ENCODE data around the gene FRRS1L. TPM values are rescaled to one million over a fixed set of nuclear protein-coding genes. Genes with fewer than 3 reads are reported as not detected.

FRRS1L gene
- total RNA-seq, 1 donor from 2014 or later: 1.1 TPM

DNA sequence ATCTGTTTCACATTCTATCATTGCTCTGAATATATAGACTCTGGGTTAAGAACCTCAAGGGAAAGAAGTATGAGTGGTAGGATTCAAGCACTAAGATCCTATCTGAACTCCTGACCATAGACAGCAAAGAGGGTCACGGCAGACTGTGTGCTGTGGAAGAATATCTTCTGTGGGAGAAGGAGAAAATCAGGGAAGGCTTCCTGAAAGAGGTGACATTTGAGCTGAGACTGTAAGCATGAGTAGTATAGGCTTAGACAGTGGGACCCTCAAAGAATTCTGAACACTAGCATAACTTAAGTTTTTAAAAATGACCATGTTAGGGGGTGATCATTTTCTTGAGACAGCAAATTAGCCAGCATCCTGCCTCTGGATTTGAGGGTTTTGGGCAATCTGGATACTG, 3.9 kb downstream of the FRRS1L start:
- no peak overlapping the region for H3K4me2 ChIP-seq (ENCODE audit: low read length)
- peaks cover 13% of the 10 kb centered on the region for H3K9me3 Mint-ChIP-seq (ENCODE audit: unreplicated experiment)
- no peak overlapping the region for H3K27ac Mint-ChIP-seq (ENCODE audit: unreplicated experiment)
- no peak overlapping the region for H3K27ac ChIP-seq (ENCODE audit: low read depth, low read length)
- DNase-seq (ENCODE audit: low read depth) (no peak), FAIRE-seq (no peak)
- H3K36me3 ChIP-seq (ENCODE audit: insufficient read depth, low read length): no peaks in the 10 kb centered on the region
- no peak overlapping the region for H3K4me3 Mint-ChIP-seq (ENCODE audit: unreplicated experiment)
- no peaks in the 10 kb centered on the region for H3K9me3 ChIP-seq (ENCODE audit: insufficient read depth, low read depth, low read length)
- no peak overlapping the region for H2AFZ ChIP-seq (ENCODE audit: low read depth, low read length)
- H3K36me3 Mint-ChIP-seq (ENCODE audit: low read depth, unreplicated experiment): no peaks in the 10 kb centered on the region
- no peak for TF ChIP-seq EZH2 (IDR thresholded peaks at IDR 0.05; ENCODE audit: insufficient read depth, low read length)
- TF ChIP-seq, protein P1, sequence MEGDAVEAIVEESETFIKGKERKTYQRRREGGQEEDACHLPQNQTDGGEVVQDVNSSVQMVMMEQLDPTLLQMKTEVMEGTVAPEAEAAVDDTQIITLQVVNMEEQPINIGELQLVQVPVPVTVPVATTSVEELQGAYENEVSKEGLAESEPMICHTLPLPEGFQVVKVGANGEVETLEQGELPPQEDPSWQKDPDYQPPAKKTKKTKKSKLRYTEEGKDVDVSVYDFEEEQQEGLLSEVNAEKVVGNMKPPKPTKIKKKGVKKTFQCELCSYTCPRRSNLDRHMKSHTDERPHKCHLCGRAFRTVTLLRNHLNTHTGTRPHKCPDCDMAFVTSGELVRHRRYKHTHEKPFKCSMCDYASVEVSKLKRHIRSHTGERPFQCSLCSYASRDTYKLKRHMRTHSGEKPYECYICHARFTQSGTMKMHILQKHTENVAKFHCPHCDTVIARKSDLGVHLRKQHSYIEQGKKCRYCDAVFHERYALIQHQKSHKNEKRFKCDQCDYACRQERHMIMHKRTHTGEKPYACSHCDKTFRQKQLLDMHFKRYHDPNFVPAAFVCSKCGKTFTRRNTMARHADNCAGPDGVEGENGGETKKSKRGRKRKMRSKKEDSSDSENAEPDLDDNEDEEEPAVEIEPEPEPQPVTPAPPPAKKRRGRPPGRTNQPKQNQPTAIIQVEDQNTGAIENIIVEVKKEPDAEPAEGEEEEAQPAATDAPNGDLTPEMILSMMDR (IDR thresholded peaks at IDR 0.05; ENCODE audit: insufficient read depth, low read depth, low read length): no peak
- H3K9ac ChIP-seq (ENCODE audit: low read length): no peak overlapping the region
- H3K4me1 ChIP-seq (ENCODE audit: insufficient read depth, low read length): no peaks in the 10 kb centered on the region
- no peaks in the 10 kb centered on the region for H3K79me2 ChIP-seq (ENCODE audit: insufficient read depth, low read length)
- H4K20me1 ChIP-seq (ENCODE audit: insufficient read depth, low read length): no peaks in the 10 kb centered on the region
- H3K27me3 Mint-ChIP-seq (ENCODE audit: low read depth, unreplicated experiment): peaks cover 58% of the 10 kb centered on the region
- no peak overlapping the region for H3K4me3 ChIP-seq (ENCODE audit: insufficient read depth, low read depth, low read length)
- peaks cover 30% of the 10 kb centered on the region for H3K27me3 ChIP-seq (ENCODE audit: insufficient read depth, low read length)
- H3K4me1 Mint-ChIP-seq (ENCODE audit: low read depth, unreplicated experiment): no peaks in the 10 kb centered on the region

DNA sequence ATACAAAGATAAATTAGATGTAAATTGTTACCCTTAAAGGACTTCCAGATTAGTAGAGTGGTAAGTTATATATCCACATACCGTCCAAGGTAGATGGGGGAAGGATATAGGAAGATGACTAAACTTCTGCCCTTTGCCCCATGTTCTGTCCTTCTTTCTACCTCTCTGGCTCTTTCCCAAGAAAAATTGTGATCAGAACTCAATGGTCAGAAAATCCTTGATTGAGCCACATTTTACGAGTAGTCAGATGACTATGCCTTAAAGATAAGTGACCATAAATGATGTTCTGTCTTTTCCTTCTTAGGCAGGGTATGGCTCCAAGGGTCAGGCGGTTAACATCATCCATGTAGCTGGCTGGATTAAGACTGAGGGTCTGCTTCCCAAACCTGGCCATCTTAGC, 4.4 kb downstream of the FRRS1L start:
- H3K27me3 ChIP-seq (ENCODE audit: insufficient read depth, low read length): peaks cover 30% of the 10 kb centered on the region
- Mint-ChIP-seq H3K27me3 (ENCODE audit: low read depth, unreplicated experiment) (peaks cover 55% of the 10 kb centered on the region), H3K9me3 (ENCODE audit: unreplicated experiment) (peaks cover 13% of the 10 kb centered on the region)

GRCh38 chr9:109161471-109161870, 5.6 kb downstream of the FRRS1L start:
- H3K9me3 Mint-ChIP-seq (ENCODE audit: unreplicated experiment): peaks cover 13% of the 10 kb centered on the region
- Histone ChIP-seq H3K27me3 (ENCODE audit: insufficient read depth, low read length) (peaks cover 25% of the 10 kb centered on the region), H2AFZ (ENCODE audit: low read depth, low read length) (no peak overlapping the region), H3K4me3 (ENCODE audit: insufficient read depth, low read depth, low read length) (no peak overlapping the region), H3K4me1 (ENCODE audit: insufficient read depth, low read length) (no peaks in the 10 kb centered on the region), H4K20me1 (ENCODE audit: insufficient read depth, low read length) (no peaks in the 10 kb centered on the region), H3K9me3 (ENCODE audit: insufficient read depth, low read depth, low read length) (no peaks in the 10 kb centered on the region), H3K79me2 (ENCODE audit: insufficient read depth, low read length) (no peaks in the 10 kb centered on the region), H3K27ac (ENCODE audit: low read depth, low read length) (no peak overlapping the region), H3K4me2 (ENCODE audit: low read length) (no peak overlapping the region), H3K9ac (ENCODE audit: low read length) (no peak overlapping the region), H3K36me3 (ENCODE audit: insufficient read depth, low read length) (no peaks in the 10 kb centered on the region)
- no peak for TF ChIP-seq EZH2 (IDR thresholded peaks at IDR 0.05; ENCODE audit: insufficient read depth, low read length)
- TF ChIP-seq, protein P1 (IDR thresholded peaks at IDR 0.05; ENCODE audit: insufficient read depth, low read depth, low read length): no peak
- peaks cover 47% of the 10 kb centered on the region for H3K27me3 Mint-ChIP-seq (ENCODE audit: low read depth, unreplicated experiment)
- no peak for DNase-seq (ENCODE audit: low read depth)
- no peaks in the 10 kb centered on the region for H3K4me1 Mint-ChIP-seq (ENCODE audit: low read depth, unreplicated experiment)
- no peak overlapping the region for H3K27ac Mint-ChIP-seq (ENCODE audit: unreplicated experiment)
- no peak overlapping the region for H3K4me3 Mint-ChIP-seq (ENCODE audit: unreplicated experiment)
- no peak for FAIRE-seq
- no peaks in the 10 kb centered on the region for H3K36me3 Mint-ChIP-seq (ENCODE audit: low read depth, unreplicated experiment)

More for the DNA sequence above, 4.4 kb downstream of the FRRS1L start:
- Histone ChIP-seq H3K9me3 (ENCODE audit: insufficient read depth, low read depth, low read length) (no peaks in the 10 kb centered on the region), H3K9ac (ENCODE audit: low read length) (no peak overlapping the region), H3K4me2 (ENCODE audit: low read length) (no peak overlapping the region), H3K4me3 (ENCODE audit: insufficient read depth, low read depth, low read length) (no peak overlapping the region), H3K36me3 (ENCODE audit: insufficient read depth, low read length) (no peaks in the 10 kb centered on the region), H3K79me2 (ENCODE audit: insufficient read depth, low read length) (no peaks in the 10 kb centered on the region), H3K4me1 (ENCODE audit: insufficient read depth, low read length) (no peaks in the 10 kb centered on the region), H4K20me1 (ENCODE audit: insufficient read depth, low read length) (no peaks in the 10 kb centered on the region), H2AFZ (ENCODE audit: low read depth, low read length) (no peak overlapping the region), H3K27ac (ENCODE audit: low read depth, low read length) (no peak overlapping the region)
- no peaks in the 10 kb centered on the region for H3K36me3 Mint-ChIP-seq (ENCODE audit: low read depth, unreplicated experiment)
- H3K4me1 Mint-ChIP-seq (ENCODE audit: low read depth, unreplicated experiment): no peaks in the 10 kb centered on the region
- FAIRE-seq (no peak), DNase-seq (ENCODE audit: low read depth) (no peak)
- H3K4me3 Mint-ChIP-seq (ENCODE audit: unreplicated experiment): no peak overlapping the region
- no peak for TF ChIP-seq EZH2 (IDR thresholded peaks at IDR 0.05; ENCODE audit: insufficient read depth, low read length)
- TF ChIP-seq, protein P1 (IDR thresholded peaks at IDR 0.05; ENCODE audit: insufficient read depth, low read depth, low read length): no peak
- H3K27ac Mint-ChIP-seq (ENCODE audit: unreplicated experiment): no peak overlapping the region

All from astrocyte (in vitro differentiated cells and primary cell).